Spleen (tissue), 7 donors: Measurements from ENCODE around the gene NOSIP.

Experiments used
- POLR2A ChIP-seq, 3 donors: fragments of 450-650 bp; IDR thresholded peaks; one replicate each; pipeline ENCODE4 v1.5.1; 2017; ENCODE audit warnings: antibody characterized with exemption in 3 of 3, mild to moderate bottlenecking in 1 of 3
- TF ChIP-seq, protein P1 (sequence below), 11 experiments: fragments of 200-600 bp in 7 of 11; fragments of 450-650 bp in 4 of 11; sonication (generic) in 4 of 11; IDR thresholded peaks in 8 of 11; conservative IDR thresholded peaks in 3 of 11; 1 replicate in 7 of 11; 2 replicates in 4 of 11; pipeline versions ENCODE4 v1.4.0 to v1.8.0; 2016 to 2021; ENCODE audit warnings: antibody characterized with exemption in 11 of 11, inconsistent platforms in 4 of 11, mild to moderate bottlenecking in 1 of 11
- donor health status: DM: no; HTN: no; CAD: no; lungs with moderate emphysema.
- donor health status: DM: no; HTN: no; CAD: no.
- donor health status: DM: no; HTN: no; CAD: no.

DNA sequence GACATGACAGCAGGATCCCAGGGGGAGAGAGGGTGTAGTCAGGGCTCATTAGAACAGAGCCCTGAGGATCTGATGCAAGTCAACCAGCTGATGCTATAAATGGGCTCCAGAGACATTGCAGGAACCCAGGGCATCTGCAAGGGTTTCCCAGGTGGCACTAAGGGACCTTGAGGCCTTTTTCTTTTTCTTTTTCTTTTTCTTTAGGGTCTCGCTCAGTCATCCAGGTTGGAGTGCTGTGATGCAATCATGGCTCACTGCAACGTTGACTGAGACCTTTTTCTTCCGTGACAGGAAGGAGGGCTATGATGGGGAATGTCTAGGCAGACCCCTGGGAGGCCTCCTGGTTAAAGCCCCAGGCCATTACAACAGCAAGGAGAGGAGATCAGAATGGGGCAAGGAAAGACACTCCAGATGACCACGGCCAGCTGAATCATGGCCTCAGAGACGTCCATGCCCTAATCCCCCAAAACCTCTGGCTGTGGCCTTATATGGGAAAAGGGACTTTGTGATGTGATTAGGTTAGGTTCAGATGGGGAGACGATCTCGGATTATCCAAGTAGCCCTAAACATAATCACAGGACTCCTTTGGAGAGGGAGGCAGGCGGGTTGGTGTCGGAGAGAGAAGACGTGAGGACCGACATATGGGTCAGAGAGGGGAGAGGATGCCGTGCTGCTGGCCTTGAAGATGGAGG, 72.4 kb downstream of the NOSIP start:
- no peak for TF ChIP-seq POLR2A (IDR thresholded peaks at IDR 0.05)
- TF ChIP-seq, protein P1, sequence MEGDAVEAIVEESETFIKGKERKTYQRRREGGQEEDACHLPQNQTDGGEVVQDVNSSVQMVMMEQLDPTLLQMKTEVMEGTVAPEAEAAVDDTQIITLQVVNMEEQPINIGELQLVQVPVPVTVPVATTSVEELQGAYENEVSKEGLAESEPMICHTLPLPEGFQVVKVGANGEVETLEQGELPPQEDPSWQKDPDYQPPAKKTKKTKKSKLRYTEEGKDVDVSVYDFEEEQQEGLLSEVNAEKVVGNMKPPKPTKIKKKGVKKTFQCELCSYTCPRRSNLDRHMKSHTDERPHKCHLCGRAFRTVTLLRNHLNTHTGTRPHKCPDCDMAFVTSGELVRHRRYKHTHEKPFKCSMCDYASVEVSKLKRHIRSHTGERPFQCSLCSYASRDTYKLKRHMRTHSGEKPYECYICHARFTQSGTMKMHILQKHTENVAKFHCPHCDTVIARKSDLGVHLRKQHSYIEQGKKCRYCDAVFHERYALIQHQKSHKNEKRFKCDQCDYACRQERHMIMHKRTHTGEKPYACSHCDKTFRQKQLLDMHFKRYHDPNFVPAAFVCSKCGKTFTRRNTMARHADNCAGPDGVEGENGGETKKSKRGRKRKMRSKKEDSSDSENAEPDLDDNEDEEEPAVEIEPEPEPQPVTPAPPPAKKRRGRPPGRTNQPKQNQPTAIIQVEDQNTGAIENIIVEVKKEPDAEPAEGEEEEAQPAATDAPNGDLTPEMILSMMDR (IDR thresholded peaks at IDR 0.05 in 8 of 11, conservative IDR thresholded peaks at IDR 0.05 in 3 of 11), result no peak
